ENCODE data around the gene RTL1.

RTL1 gene

GRCh38 chr14:100898465-100898864, 5.1 kb downstream of the RTL1 start:
- no peak for DNase-seq

- DNase-seq: no peak
Observed at GRCh38 chr14:100896369-100897060, 7.0 kb downstream of the RTL1 start.

- DNase-seq: no peak
Observed at GRCh38 chr14:100895411-100895810, 8.1 kb downstream of the RTL1 start.

GRCh38 chr14:100894416-100894815, 9.1 kb downstream of the RTL1 start:
- no peak for DNase-seq

- DNase-seq: no peak
Observed at GRCh38 chr14:100893760-100894159, 9.8 kb downstream of the RTL1 start.

- DNase-seq: no peak
Observed at GRCh38 chr14:100893228-100893601, 10.3 kb downstream of the RTL1 start.

- no peak for DNase-seq
Observed at GRCh38 chr14:100892496-100893227, 10.9 kb downstream of the RTL1 start.

GRCh38 chr14:100891501-100892445, 11.7 kb downstream of the RTL1 start:
- no peak for DNase-seq

- DNase-seq: no peak
Observed at GRCh38 chr14:100891051-100891450, 12.5 kb downstream of the RTL1 start.

- no peak for DNase-seq
Observed at GRCh38 chr14:100890061-100890850, 13.3 kb downstream of the RTL1 start.

GRCh38 chr14:100889641-100890040, 13.9 kb downstream of the RTL1 start:
- no peak for DNase-seq

- no peak for DNase-seq
Observed at GRCh38 chr14:100888789-100889315, 14.7 kb downstream of the RTL1 start.

GRCh38 chr14:100887728-100888335, 15.7 kb downstream of the RTL1 start:
- no peak for DNase-seq

- no peak for DNase-seq
Observed at GRCh38 chr14:100885617-100886016, 17.9 kb downstream of the RTL1 start.

- no peak for DNase-seq
Observed at GRCh38 chr14:100885196-100885595, 18.3 kb downstream of the RTL1 start.

GRCh38 chr14:100884456-100884855, 19.1 kb downstream of the RTL1 start:
- no peak for DNase-seq

GRCh38 chr14:100883789-100884101, 19.8 kb downstream of the RTL1 start:
- no peak for DNase-seq

GRCh38 chr14:100882991-100883788, 20.3 kb downstream of the RTL1 start:
- no peak for DNase-seq

GRCh38 chr14:100882026-100882967, 21.2 kb downstream of the RTL1 start:
- no peak for DNase-seq

Measured in stimulated activated CD8-positive, alpha-beta memory T cell treated with anti-CD3 and anti-CD28 coated beads, Interleukin-4, amount 100 ng/mL, for 48 hours (primary cell).